Keratinocyte (primary cell): ENCODE data around the gene FSD2. TPM values are rescaled to one million over a fixed set of nuclear protein-coding genes. Genes with fewer than 3 reads are reported as not detected.

Experiments used
- DNase-seq: peaks from one replicate; pipeline ENCODE4 v3.0.0-alpha.2; 2011; ENCODE audit warnings: low read depth, missing footprints, low spot score
- FAIRE-seq: peaks from 2 replicates; lab custom pipeline; 2011; peaks lifted over from hg19 to GRCh38; lab: Jason Lieb, UNC
- H2AFZ ChIP-seq: 2 replicates; pipeline ENCODE4 v1.6.0; 2012; ENCODE audit warnings: low read length, control low read depth, inconsistent platforms; ENCODE audit not compliant: control insufficient read depth
- H3K27ac ChIP-seq: 2 replicates; pipeline ENCODE4 v1.5.1; 2011; ENCODE audit warnings: low read length; ENCODE audit not compliant: control insufficient read depth, insufficient read depth
- H3K27me3 ChIP-seq: 3 replicates; pipeline ENCODE4 v1.6.0; 2011; ENCODE audit warnings: low read length; ENCODE audit not compliant: control insufficient read depth, insufficient read depth; ENCODE audit errors: extremely low read depth
- H3K36me3 ChIP-seq, 2 experiments: 2 replicates in 1 of 2; 3 replicates in 1 of 2; pipeline ENCODE4 v1.5.1; 2011; ENCODE audit warnings: low read length in 2 of 2, mild to moderate bottlenecking in 1 of 2; ENCODE audit not compliant: control insufficient read depth in 2 of 2, insufficient read depth in 2 of 2; ENCODE audit errors: extremely low read depth in 1 of 2
- H3K4me1 ChIP-seq: 3 replicates; pipeline ENCODE4 v1.5.1; 2011; ENCODE audit warnings: low read length; ENCODE audit not compliant: control insufficient read depth, insufficient read depth; ENCODE audit errors: extremely low read depth
- H3K4me2 ChIP-seq: 3 replicates; pipeline ENCODE4 v1.6.0; 2011; ENCODE audit warnings: low read depth, low read length; ENCODE audit not compliant: control insufficient read depth, insufficient read depth; ENCODE audit errors: extremely low read depth
- H3K4me3 ChIP-seq, 3 experiments: fragments of 200-600 bp in 1 of 3; sonication (generic) in 1 of 3; 2 replicates in 2 of 3; 3 replicates in 1 of 3; pipeline ENCODE4 v1.5.1; 2011 to 2016; ENCODE audit warnings: low read length in 3 of 3, mild to moderate bottlenecking in 3 of 3, control low read depth in 2 of 3, inconsistent platforms in 1 of 3, low read depth in 1 of 3, mixed read lengths in 1 of 3, mixed run types in 1 of 3, moderate library complexity in 1 of 3; ENCODE audit not compliant: control insufficient read depth in 2 of 3, insufficient read depth in 2 of 3; ENCODE audit errors: extremely low read depth in 1 of 3
- H3K79me2 ChIP-seq: 2 replicates; pipeline ENCODE4 v1.6.0; 2012; ENCODE audit warnings: low read length; ENCODE audit not compliant: control insufficient read depth, insufficient read depth
- H3K9ac ChIP-seq: 3 replicates; pipeline ENCODE4 v1.6.0; 2011; ENCODE audit warnings: low read length; ENCODE audit not compliant: control insufficient read depth, insufficient read depth; ENCODE audit errors: extremely low read depth
- H3K9me1 ChIP-seq: 3 replicates; pipeline ENCODE4 v1.6.0; 2011; ENCODE audit warnings: low read length; ENCODE audit not compliant: control insufficient read depth, insufficient read depth; ENCODE audit errors: extremely low read depth
- H3K9me3 ChIP-seq: 2 replicates; pipeline ENCODE4 v1.5.1; 2012; ENCODE audit warnings: low read depth, low read length; ENCODE audit not compliant: control insufficient read depth
- H4K20me1 ChIP-seq: 3 replicates; pipeline ENCODE4 v1.6.0; 2011; ENCODE audit warnings: low read length; ENCODE audit not compliant: control insufficient read depth, insufficient read depth; ENCODE audit errors: extremely low read depth
- CTCF ChIP-seq, 3 experiments: IDR thresholded peaks in 1 of 3; conservative IDR thresholded peaks in 1 of 3; optimal IDR thresholded peaks in 1 of 3; 2 replicates in 2 of 3; 3 replicates in 1 of 3; pipeline versions ENCODE3 to v1.5.1; 2011; ENCODE audit warnings: low read length in 3 of 3, mild to moderate bottlenecking in 3 of 3, moderate library complexity in 2 of 3, control low read depth in 1 of 3, inconsistent platforms in 1 of 3; ENCODE audit not compliant: insufficient read depth in 2 of 3; ENCODE audit errors: extremely low read depth in 1 of 3
- EZH2 ChIP-seq: IDR thresholded peaks from one replicate; pipeline ENCODE4 v1.6.1; 2012; ENCODE audit warnings: inconsistent platforms, mild to moderate bottlenecking, low read length, moderate library complexity
- dilution Hi-C: fragments of 300-500 bp; cut with MboI; formaldehyde crosslinking; loops from one replicate; pipeline ENCODE4 v1.7.0; 2020; ENCODE audit warnings: low sequenced_read_pairs; ENCODE audit not compliant: extremely low pct_ligation_motif_present
- polyA plus RNA-seq, 5 experiments: library from polyadenylated mRNA; depleted of rRNA in 3 of 5; stranded (reverse) in 3 of 5; stranded (forward) in 1 of 5; unstranded in 1 of 5; fragments of >200 nt; gene quantifications; 1 replicate in 1 of 5; 2 replicates in 3 of 5; 3 replicates in 1 of 5; pipeline versions ENCODE4 v1.2.1 to v1.2.3, GENCODE V29; 2011 to 2012; ENCODE audit warnings: missing spikeins in 2 of 5, low read depth in 1 of 5, low replicate concordance in 1 of 5

Gene FSD2
- polyA plus RNA-seq, 1 donor (not counting 4 experiments of a cell fraction or from before 2014, with no cell fraction given): not detected

GRCh38 chr15:82803793-82804574, 1.9 kb downstream of the FSD2 start:
- TF ChIP-seq CTCF (optimal IDR thresholded peaks at IDR 0.05 in 1 of 3, IDR thresholded peaks at IDR 0.05 in 1 of 3, conservative IDR thresholded peaks at IDR 0.05 in 1 of 3; ENCODE audit: extremely low read depth in 1 of 3, insufficient read depth in 2 of 3, low read length in 3 of 3): no peak
- TF ChIP-seq EZH2: no peak
- Histone ChIP-seq H3K27me3 (peaks cover 7% of the 10 kb centered on the region), H4K20me1 (no peaks in the 10 kb centered on the region), H3K79me2 (no peaks in the 10 kb centered on the region), H3K36me3 (no peaks in the 10 kb centered on the region), H3K9ac (no peak overlapping the region), H2AFZ (no peak overlapping the region), H3K27ac (no peak overlapping the region), H3K4me2 (peak overlapping the region; percentile 36), H3K4me3 (no peak overlapping the region), H3K4me1 (peaks cover 13% of the 10 kb centered on the region), H3K9me1 (no peaks in the 10 kb centered on the region), H3K9me3 (no peaks in the 10 kb centered on the region)
- DNase-seq (no peak), FAIRE-seq (no peak)
- dilution Hi-C loops: no loop called here

- H3K9me3 ChIP-seq: no peaks in the 10 kb centered on the region
- no peak overlapping the region for H3K4me2 ChIP-seq
- H3K4me1 ChIP-seq: peaks cover 9% of the 10 kb centered on the region
- H3K4me3 ChIP-seq: no peak overlapping the region
- FAIRE-seq (no peak), DNase-seq (no peak)
- dilution Hi-C loops: no loop called here
- H2AFZ ChIP-seq: no peak overlapping the region
- no peaks in the 10 kb centered on the region for H3K9me1 ChIP-seq
- H4K20me1 ChIP-seq: no peaks in the 10 kb centered on the region
- no peaks in the 10 kb centered on the region for H3K36me3 ChIP-seq
- peaks cover 7% of the 10 kb centered on the region for H3K27me3 ChIP-seq
- TF ChIP-seq EZH2 (no peak), CTCF (optimal IDR thresholded peaks at IDR 0.05 in 1 of 3, IDR thresholded peaks at IDR 0.05 in 1 of 3, conservative IDR thresholded peaks at IDR 0.05 in 1 of 3; ENCODE audit: extremely low read depth in 1 of 3, insufficient read depth in 2 of 3, low read length in 3 of 3) (no peak)
- H3K9ac ChIP-seq: no peak overlapping the region
- no peaks in the 10 kb centered on the region for H3K79me2 ChIP-seq
- no peak overlapping the region for H3K27ac ChIP-seq
Observed at GRCh38 chr15:82802497-82802896, 3.4 kb downstream of the FSD2 start.
